Prostate gland (tissue), 2 donors: Measurements from ENCODE around the gene PPFIA4.

Experiments used
- CTCF ChIP-seq, 4 experiments: fragments of 200-600 bp in 2 of 4; fragments of 450-650 bp in 2 of 4; sonication (generic) in 2 of 4; IDR thresholded peaks; 1 replicate in 3 of 4; 2 replicates in 1 of 4; pipeline ENCODE4 v1.5.1; 2016 to 2019; ENCODE audit warnings: antibody characterized with exemption in 4 of 4, mild to moderate bottlenecking in 2 of 4, moderate library complexity in 2 of 4
- POLR2A ChIP-seq: fragments of 450-650 bp; IDR thresholded peaks from one replicate; pipeline ENCODE4 v1.6.1; 2016; ENCODE audit warnings: antibody characterized with exemption, mild to moderate bottlenecking
- POLR2AphosphoS5 ChIP-seq: sonication (generic); formaldehyde crosslinking; IDR thresholded peaks from one replicate; pipeline ENCODE4 v1.6.1; 2017; ENCODE audit warnings: antibody characterized with exemption

GRCh38 chr1:203089651-203090045 is 63.4 kb downstream of the PPFIA4 start:
- TF ChIP-seq CTCF (IDR thresholded peaks at IDR 0.05) (no peak), POLR2A (no peak), POLR2AphosphoS5 (no peak)
